HEK293 (cell line): Measurements from ENCODE around the gene SH3RF3.

Experiments used
- CTCF ChIA-PET: fragments of 350-600 bp; formaldehyde crosslinking; extraction: SDS; loops from one replicate; lab custom pipeline; 2021; ENCODE audit warnings: antibody characterized with exemption; lab: Yijun Ruan, JAX
- POLR2A ChIA-PET: fragments of 300-600 bp; formaldehyde crosslinking; extraction: SDS; loops from one replicate; lab custom pipeline; 2020; ENCODE audit warnings: antibody characterized with exemption, inconsistent platforms; lab: Yijun Ruan, JAX
- H3K27ac ChIP-seq: fragments of 200-500 bp; sonication (Bioruptor generic); 2 replicates; pipeline ENCODE4 v1.5.1; 2014; ENCODE audit warnings: low read depth, low read length, control low read depth, inconsistent platforms; ENCODE audit errors: extremely low read depth
- H3K36me3 ChIP-seq, 2 experiments: fragments of 200-500 bp in 1 of 2; sonication (Bioruptor generic) in 1 of 2; 1 replicate in 1 of 2; 2 replicates in 1 of 2; pipeline ENCODE4 v1.5.1; 2014 to 2017; ENCODE audit warnings: inconsistent platforms in 2 of 2, low read length in 2 of 2; ENCODE audit not compliant: control insufficient read depth in 2 of 2, insufficient read depth in 1 of 2
- H3K4me1 ChIP-seq: fragments of 200-500 bp; sonication (Bioruptor generic); 2 replicates; pipeline ENCODE4 v1.5.1; 2014; ENCODE audit warnings: mild to moderate bottlenecking, low read length, inconsistent platforms; ENCODE audit not compliant: control insufficient read depth, insufficient read depth
- H3K4me3 ChIP-seq: 2 replicates; pipeline ENCODE4 v1.5.1; 2011; ENCODE audit warnings: low read depth, mild to moderate bottlenecking, control low read depth, low read length, moderate library complexity
- H3K9me3 ChIP-seq: fragments of 200-500 bp; sonication (Bioruptor generic); 2 replicates; pipeline ENCODE4 v1.5.1; 2014; ENCODE audit warnings: low read depth, low read length, inconsistent platforms; ENCODE audit not compliant: control insufficient read depth, insufficient read depth
- HOXA7 ChIP-seq: sonication (generic); formaldehyde crosslinking; IDR thresholded peaks from 2 replicates; pipeline ENCODE4 v1.8.1; 2022; ENCODE audit warnings: missing genetic modification reagents, borderline replicate concordance
- MZF1 ChIP-seq: fragments of 450-650 bp; formaldehyde crosslinking; IDR thresholded peaks from 2 replicates; pipeline ENCODE4 v1.5.1; 2017; ENCODE audit warnings: missing biosample characterization, missing genetic modification characterization, borderline replicate concordance
- SETDB1 ChIP-seq: IDR thresholded peaks from one replicate; pipeline ENCODE4 v1.6.1; 2017; ENCODE audit warnings: mild to moderate bottlenecking, low read length, moderate library complexity, mixed read lengths; ENCODE audit not compliant: insufficient read length
- ZBTB8A ChIP-seq: fragments of 450-650 bp; formaldehyde crosslinking; IDR thresholded peaks from 2 replicates; pipeline ENCODE4 v1.5.1; 2016; ENCODE audit warnings: missing biosample characterization, missing genetic modification characterization
- ZNF155 ChIP-seq: fragments of 450-650 bp; formaldehyde crosslinking; IDR thresholded peaks from 2 replicates; pipeline ENCODE4 v1.5.1; 2016; ENCODE audit warnings: missing biosample characterization, missing genetic modification characterization
- ZNF174 ChIP-seq: fragments of 450-650 bp; formaldehyde crosslinking; IDR thresholded peaks from 2 replicates; pipeline ENCODE4 v1.5.0; 2017; ENCODE audit warnings: missing biosample characterization, mild to moderate bottlenecking, missing genetic modification characterization
- ZNF18 ChIP-seq: fragments of 450-650 bp; formaldehyde crosslinking; IDR thresholded peaks from 2 replicates; pipeline ENCODE4 v1.5.1; 2016; ENCODE audit warnings: missing biosample characterization, missing genetic modification characterization
- ZNF19 ChIP-seq: fragments of 450-650 bp; formaldehyde crosslinking; IDR thresholded peaks from 2 replicates; pipeline ENCODE4; 2016; ENCODE audit warnings: missing biosample characterization, missing genetic modification characterization, low read depth
- ZNF37A ChIP-seq: fragments of 450-650 bp; IDR thresholded peaks from 2 replicates; pipeline ENCODE4 v1.5.1; 2018; ENCODE audit warnings: missing biosample characterization, missing genetic modification characterization
- ZNF529 ChIP-seq: fragments of 450-650 bp; formaldehyde crosslinking; IDR thresholded peaks from 2 replicates; pipeline ENCODE4 v1.5.1; 2017; ENCODE audit warnings: missing genetic modification characterization, missing biosample characterization; ENCODE audit not compliant: insufficient replicate concordance
- ZNF548 ChIP-seq: fragments of 450-650 bp; formaldehyde crosslinking; IDR thresholded peaks from 2 replicates; pipeline ENCODE4 v1.5.1; 2016; ENCODE audit warnings: missing biosample characterization, missing genetic modification characterization
- ZNF561 ChIP-seq: fragments of 450-650 bp; IDR thresholded peaks from 2 replicates; pipeline ENCODE4 v1.5.1; 2018; ENCODE audit warnings: missing biosample characterization, missing genetic modification characterization, borderline replicate concordance
- ZNF610 ChIP-seq: fragments of 450-650 bp; formaldehyde crosslinking; IDR thresholded peaks from 2 replicates; pipeline ENCODE4 v1.5.1; 2016; ENCODE audit warnings: missing biosample characterization, missing genetic modification characterization, borderline replicate concordance
- ZNF621 ChIP-seq: fragments of 450-650 bp; formaldehyde crosslinking; IDR thresholded peaks from 2 replicates; pipeline ENCODE4 v1.5.1; 2017; ENCODE audit warnings: missing biosample characterization, missing genetic modification characterization
- ZNF623 ChIP-seq: fragments of 450-650 bp; formaldehyde crosslinking; IDR thresholded peaks from 2 replicates; pipeline ENCODE4 v1.5.1; 2016; ENCODE audit warnings: missing biosample characterization, missing genetic modification characterization
- ZNF791 ChIP-seq: fragments of 450-650 bp; formaldehyde crosslinking; IDR thresholded peaks from 2 replicates; pipeline ENCODE4 v1.5.1; 2016; ENCODE audit warnings: missing biosample characterization, missing genetic modification characterization
- TF ChIP-seq, protein P1 (sequence below): fragments of 450-650 bp; formaldehyde crosslinking; IDR thresholded peaks from 2 replicates; pipeline ENCODE4 v1.5.1; 2016; ENCODE audit warnings: missing biosample characterization, missing genetic modification characterization, low read depth
- TF ChIP-seq, protein P2 (sequence below): fragments of 450-650 bp; formaldehyde crosslinking; conservative IDR thresholded peaks from 2 replicates; pipeline ENCODE4 v1.5.1; 2016; ENCODE audit warnings: low read depth, missing biosample characterization, missing genetic modification characterization
- TF ChIP-seq, protein P3 (sequence below): fragments of 450-650 bp; formaldehyde crosslinking; IDR thresholded peaks from 2 replicates; pipeline ENCODE4 v1.5.1; 2016; ENCODE audit warnings: missing biosample characterization, missing genetic modification characterization

Gene SH3RF3

GRCh38 chr2:109526442-109526970 lies 397.5 kb downstream of the SH3RF3 start:
- ChIA-PET CTCF (interaction anchor here (1.1 to 1.4 kb wide), 2 partner anchors 8 to 16 kb away, joined by 3 to 4 read pairs; no protein-coding TSS in a partner anchor), POLR2A (no interaction called here)
- no peak for TF ChIP-seq ZNF621 (tag by site-specific recombination)
- TF ChIP-seq ZNF18 (tag by site-specific recombination), result no peak
- TF ChIP-seq, protein P1, sequence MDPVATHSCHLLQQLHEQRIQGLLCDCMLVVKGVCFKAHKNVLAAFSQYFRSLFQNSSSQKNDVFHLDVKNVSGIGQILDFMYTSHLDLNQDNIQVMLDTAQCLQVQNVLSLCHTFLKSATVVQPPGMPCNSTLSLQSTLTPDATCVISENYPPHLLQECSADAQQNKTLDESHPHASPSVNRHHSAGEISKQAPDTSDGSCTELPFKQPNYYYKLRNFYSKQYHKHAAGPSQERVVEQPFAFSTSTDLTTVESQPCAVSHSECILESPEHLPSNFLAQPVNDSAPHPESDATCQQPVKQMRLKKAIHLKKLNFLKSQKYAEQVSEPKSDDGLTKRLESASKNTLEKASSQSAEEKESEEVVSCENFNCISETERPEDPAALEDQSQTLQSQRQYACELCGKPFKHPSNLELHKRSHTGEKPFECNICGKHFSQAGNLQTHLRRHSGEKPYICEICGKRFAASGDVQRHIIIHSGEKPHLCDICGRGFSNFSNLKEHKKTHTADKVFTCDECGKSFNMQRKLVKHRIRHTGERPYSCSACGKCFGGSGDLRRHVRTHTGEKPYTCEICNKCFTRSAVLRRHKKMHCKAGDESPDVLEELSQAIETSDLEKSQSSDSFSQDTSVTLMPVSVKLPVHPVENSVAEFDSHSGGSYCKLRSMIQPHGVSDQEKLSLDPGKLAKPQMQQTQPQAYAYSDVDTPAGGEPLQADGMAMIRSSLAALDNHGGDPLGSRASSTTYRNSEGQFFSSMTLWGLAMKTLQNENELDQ (tag by site-specific recombination), result no peak
- TF ChIP-seq ZNF548, result no peak
- TF ChIP-seq ZBTB8A, result no peak
- TF ChIP-seq ZNF623 (tag by site-specific recombination), result no peak
- no peak for TF ChIP-seq ZNF561
- no peak for TF ChIP-seq MZF1
- TF ChIP-seq ZNF791 (tag by site-specific recombination), result no peak
- TF ChIP-seq ZNF174, result no peak
- TF ChIP-seq ZNF19, result no peak
- TF ChIP-seq, protein P2, sequence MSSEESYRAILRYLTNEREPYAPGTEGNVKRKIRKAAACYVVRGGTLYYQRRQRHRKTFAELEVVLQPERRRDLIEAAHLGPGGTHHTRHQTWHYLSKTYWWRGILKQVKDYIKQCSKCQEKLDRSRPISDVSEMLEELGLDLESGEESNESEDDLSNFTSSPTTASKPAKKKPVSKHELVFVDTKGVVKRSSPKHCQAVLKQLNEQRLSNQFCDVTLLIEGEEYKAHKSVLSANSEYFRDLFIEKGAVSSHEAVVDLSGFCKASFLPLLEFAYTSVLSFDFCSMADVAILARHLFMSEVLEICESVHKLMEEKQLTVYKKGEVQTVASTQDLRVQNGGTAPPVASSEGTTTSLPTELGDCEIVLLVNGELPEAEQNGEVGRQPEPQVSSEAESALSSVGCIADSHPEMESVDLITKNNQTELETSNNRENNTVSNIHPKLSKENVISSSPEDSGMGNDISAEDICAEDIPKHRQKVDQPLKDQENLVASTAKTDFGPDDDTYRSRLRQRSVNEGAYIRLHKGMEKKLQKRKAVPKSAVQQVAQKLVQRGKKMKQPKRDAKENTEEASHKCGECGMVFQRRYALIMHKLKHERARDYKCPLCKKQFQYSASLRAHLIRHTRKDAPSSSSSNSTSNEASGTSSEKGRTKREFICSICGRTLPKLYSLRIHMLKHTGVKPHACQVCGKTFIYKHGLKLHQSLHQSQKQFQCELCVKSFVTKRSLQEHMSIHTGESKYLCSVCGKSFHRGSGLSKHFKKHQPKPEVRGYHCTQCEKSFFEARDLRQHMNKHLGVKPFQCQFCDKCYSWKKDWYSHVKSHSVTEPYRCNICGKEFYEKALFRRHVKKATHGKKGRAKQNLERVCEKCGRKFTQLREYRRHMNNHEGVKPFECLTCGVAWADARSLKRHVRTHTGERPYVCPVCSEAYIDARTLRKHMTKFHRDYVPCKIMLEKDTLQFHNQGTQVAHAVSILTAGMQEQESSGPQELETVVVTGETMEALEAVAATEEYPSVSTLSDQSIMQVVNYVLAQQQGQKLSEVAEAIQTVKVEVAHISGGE (tag by site-specific recombination), result no peak
- H3K4me3 ChIP-seq, result no peak overlapping the region
- no peaks in the 10 kb centered on the region for H3K36me3 ChIP-seq
- H3K27ac ChIP-seq, result no peak overlapping the region
- no peaks in the 10 kb centered on the region for H3K4me1 ChIP-seq
- no peaks in the 10 kb centered on the region for H3K9me3 ChIP-seq

GRCh38 chr2:109527079-109527478 lies 398.1 kb downstream of the SH3RF3 start:
- no peaks in the 10 kb centered on the region for H3K36me3 ChIP-seq
- no peaks in the 10 kb centered on the region for H3K4me1 ChIP-seq
- H3K27ac ChIP-seq, result no peak overlapping the region
- TF ChIP-seq ZNF529 (tag by site-specific recombination), result no peak
- TF ChIP-seq, protein P3, sequence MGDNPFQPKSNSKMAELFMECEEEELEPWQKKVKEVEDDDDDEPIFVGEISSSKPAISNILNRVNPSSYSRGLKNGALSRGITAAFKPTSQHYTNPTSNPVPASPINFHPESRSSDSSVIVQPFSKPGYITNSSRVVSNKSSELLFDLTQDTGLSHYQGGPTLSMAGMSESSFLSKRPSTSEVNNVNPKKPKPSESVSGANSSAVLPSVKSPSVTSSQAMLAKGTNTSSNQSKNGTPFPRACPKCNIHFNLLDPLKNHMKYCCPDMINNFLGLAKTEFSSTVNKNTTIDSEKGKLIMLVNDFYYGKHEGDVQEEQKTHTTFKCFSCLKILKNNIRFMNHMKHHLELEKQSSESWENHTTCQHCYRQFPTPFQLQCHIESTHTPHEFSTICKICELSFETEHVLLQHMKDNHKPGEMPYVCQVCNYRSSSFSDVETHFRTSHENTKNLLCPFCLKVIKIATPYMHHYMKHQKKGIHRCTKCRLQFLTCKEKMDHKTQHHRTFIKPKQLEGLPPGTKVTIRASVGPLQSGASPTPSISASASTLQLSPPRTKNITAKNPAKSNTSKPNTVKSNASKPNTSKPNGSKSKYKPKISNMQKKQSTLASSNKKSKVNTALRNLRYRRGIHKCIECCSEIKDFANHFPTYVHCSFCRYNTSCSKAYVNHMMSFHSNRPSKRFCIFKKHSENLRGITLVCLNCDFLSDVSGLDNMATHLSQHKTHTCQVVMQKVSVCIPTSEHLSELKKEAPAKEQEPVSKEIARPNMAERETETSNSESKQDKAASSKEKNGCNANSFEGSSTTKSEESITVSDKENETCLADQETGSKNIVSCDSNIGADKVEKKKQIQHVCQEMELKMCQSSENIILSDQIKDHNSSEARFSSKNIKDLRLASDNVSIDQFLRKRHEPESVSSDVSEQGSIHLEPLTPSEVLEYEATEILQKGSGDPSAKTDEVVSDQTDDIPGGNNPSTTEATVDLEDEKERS (tag by site-specific recombination), result no peak
- no peak for TF ChIP-seq ZNF37A
- TF ChIP-seq HOXA7, result no peak
- no peak for TF ChIP-seq ZNF155 (tag by site-specific recombination)
- no peak for TF ChIP-seq ZNF610 (tag by site-specific recombination)
- no peak for TF ChIP-seq SETDB1
- POLR2A ChIA-PET, result no interaction called here
- no peak overlapping the region for H3K4me3 ChIP-seq
- H3K9me3 ChIP-seq, result no peaks in the 10 kb centered on the region
- CTCF ChIA-PET, result interaction anchor here (1.1 to 1.4 kb wide), 2 partner anchors 9 to 17 kb away, joined by 3 to 4 read pairs; no protein-coding TSS in a partner anchor
